Neural cell (in vitro differentiated cells): ENCODE measurements around the gene ZBTB12. TPM values are rescaled to one million over a fixed set of nuclear protein-coding genes. Genes with fewer than 3 reads are reported as not detected.

Source experiments
- H2AFZ ChIP-seq: fragments of 200-600, 300-800 bp; sonication (generic), shearing (Covaris generic); 2 replicates; pipeline ENCODE4 v1.6.0; 2014; ENCODE audit warnings: low read depth, mild to moderate bottlenecking, antibody characterized with exemption, low read length, moderate library complexity
- H3F3A ChIP-seq: fragments of 200-600 bp; shearing (Covaris generic); 2 replicates; pipeline ENCODE4 v1.6.1; 2016; ENCODE audit warnings: mild to moderate bottlenecking, moderate library complexity, mixed read lengths, antibody characterized with exemption, low read length; ENCODE audit not compliant: insufficient read depth, poor library complexity, severe bottlenecking
- H3K27ac ChIP-seq: fragments of 200-600, 300-800 bp; sonication (generic), shearing (Covaris generic); 2 replicates; pipeline ENCODE4 v1.5.1; 2014; ENCODE audit warnings: mild to moderate bottlenecking, low read length, moderate library complexity
- H3K27me3 ChIP-seq: fragments of 300-800, 200-600 bp; sonication (generic), shearing (Covaris generic); 2 replicates; pipeline ENCODE4 v1.6.0; 2014; ENCODE audit warnings: mild to moderate bottlenecking, low read depth, low read length, moderate library complexity; ENCODE audit not compliant: insufficient read depth
- H3K36me3 ChIP-seq: fragments of 300-800, 200-600 bp; sonication (generic), shearing (Covaris generic); 2 replicates; pipeline ENCODE4 v1.5.1; 2014; ENCODE audit warnings: mild to moderate bottlenecking, antibody characterized with exemption, low read length, moderate library complexity; ENCODE audit not compliant: insufficient read depth
- H3K4me2 ChIP-seq: fragments of 300-800, 200-600 bp; sonication (generic), shearing (Covaris generic); 2 replicates; pipeline ENCODE4 v1.6.0; 2014; ENCODE audit warnings: mild to moderate bottlenecking, low read length
- H3K4me3 ChIP-seq: fragments of 300-800, 200-600 bp; sonication (generic), shearing (Covaris generic); 2 replicates; pipeline ENCODE4 v1.5.1; 2014; ENCODE audit warnings: mild to moderate bottlenecking, low read length, moderate library complexity
- H3K79me2 ChIP-seq: fragments of 200-600 bp; shearing (Covaris generic); replicated peaks from 2 replicates; pipeline ENCODE4 v1.6.0; 2014; ENCODE audit warnings: mild to moderate bottlenecking, low read length, moderate library complexity; ENCODE audit not compliant: insufficient read depth
- H3K9ac ChIP-seq: fragments of 300-800, 200-600 bp; sonication (generic), shearing (Covaris generic); 2 replicates; pipeline ENCODE4 v1.6.1; 2016; ENCODE audit warnings: mild to moderate bottlenecking, low read length, mixed read lengths
- H3K9me2 ChIP-seq: fragments of 200-600 bp; shearing (Covaris generic); 2 replicates; pipeline ENCODE4 v1.6.1; 2016; ENCODE audit warnings: mild to moderate bottlenecking, low read length, mixed read lengths; ENCODE audit not compliant: insufficient read depth
- H3K9me3 ChIP-seq: fragments of 200-600, 300-800 bp; sonication (generic), shearing (Covaris generic); 2 replicates; pipeline ENCODE4 v1.6.1; 2016; ENCODE audit warnings: mild to moderate bottlenecking, mixed run types, low read length, moderate library complexity, mixed read lengths
- H4K20me1 ChIP-seq: fragments of 200-600 bp; shearing (Covaris generic); 2 replicates; pipeline ENCODE4 v1.6.1; 2016; ENCODE audit warnings: mild to moderate bottlenecking, mixed run types; ENCODE audit not compliant: insufficient read depth
- EP300 ChIP-seq: fragments of 450-650 bp; conservative IDR thresholded peaks from 2 replicates; pipeline ENCODE4 v1.6.1; 2014; ENCODE audit warnings: antibody characterized with exemption, mild to moderate bottlenecking, moderate library complexity; ENCODE audit not compliant: poor library complexity, severe bottlenecking
- EZH2 ChIP-seq: fragments of 200-600, 300-800 bp; shearing (Covaris generic), sonication (generic); IDR thresholded peaks from 2 replicates; pipeline ENCODE4 v1.6.1; 2014; ENCODE audit warnings: antibody characterized with exemption, low read length, borderline replicate concordance, mild to moderate bottlenecking; ENCODE audit not compliant: insufficient read depth, poor library complexity, severe bottlenecking
- MXI1 ChIP-seq: fragments of 450-650 bp; conservative IDR thresholded peaks from 2 replicates; pipeline ENCODE4 v1.6.1; 2014; ENCODE audit warnings: antibody characterized with exemption, mild to moderate bottlenecking; ENCODE audit not compliant: poor library complexity, severe bottlenecking
- POLR2AphosphoS5 ChIP-seq: IDR thresholded peaks from 2 replicates; pipeline ENCODE4 v1.6.1; 2012
- RAD21 ChIP-seq: fragments of 450-650 bp; conservative IDR thresholded peaks from 2 replicates; pipeline ENCODE4 v1.6.1; 2014; ENCODE audit warnings: antibody characterized with exemption, mild to moderate bottlenecking, moderate library complexity
- SMC3 ChIP-seq: fragments of 450-650 bp; conservative IDR thresholded peaks from 2 replicates; pipeline ENCODE4 v1.6.1; 2014; ENCODE audit warnings: antibody characterized with exemption, mild to moderate bottlenecking, moderate library complexity; ENCODE audit not compliant: poor library complexity
- TAF1 ChIP-seq: IDR thresholded peaks from 2 replicates; pipeline ENCODE4 v1.6.1; 2012; ENCODE audit warnings: low read depth
- polyA plus RNA-seq: library from polyadenylated mRNA; depleted of rRNA; stranded (reverse); fragments of >200 nt; gene quantifications from 2 replicates; pipeline ENCODE4 v1.2.3, GENCODE V29; 2014
- TF ChIP-seq, protein P1 (sequence below): fragments of 450-650 bp; IDR thresholded peaks from 2 replicates; pipeline ENCODE4 v1.5.1; 2014; ENCODE audit warnings: antibody characterized with exemption, mild to moderate bottlenecking, moderate library complexity; ENCODE audit not compliant: poor library complexity, severe bottlenecking
- TF ChIP-seq, protein P2 (sequence below): IDR thresholded peaks from 2 replicates; pipeline ENCODE4 v1.6.1; 2012; ENCODE audit warnings: borderline replicate concordance

ZBTB12 gene
- polyA plus RNA-seq, 1 donor from 2014 or later: 21.4 TPM

DNA sequence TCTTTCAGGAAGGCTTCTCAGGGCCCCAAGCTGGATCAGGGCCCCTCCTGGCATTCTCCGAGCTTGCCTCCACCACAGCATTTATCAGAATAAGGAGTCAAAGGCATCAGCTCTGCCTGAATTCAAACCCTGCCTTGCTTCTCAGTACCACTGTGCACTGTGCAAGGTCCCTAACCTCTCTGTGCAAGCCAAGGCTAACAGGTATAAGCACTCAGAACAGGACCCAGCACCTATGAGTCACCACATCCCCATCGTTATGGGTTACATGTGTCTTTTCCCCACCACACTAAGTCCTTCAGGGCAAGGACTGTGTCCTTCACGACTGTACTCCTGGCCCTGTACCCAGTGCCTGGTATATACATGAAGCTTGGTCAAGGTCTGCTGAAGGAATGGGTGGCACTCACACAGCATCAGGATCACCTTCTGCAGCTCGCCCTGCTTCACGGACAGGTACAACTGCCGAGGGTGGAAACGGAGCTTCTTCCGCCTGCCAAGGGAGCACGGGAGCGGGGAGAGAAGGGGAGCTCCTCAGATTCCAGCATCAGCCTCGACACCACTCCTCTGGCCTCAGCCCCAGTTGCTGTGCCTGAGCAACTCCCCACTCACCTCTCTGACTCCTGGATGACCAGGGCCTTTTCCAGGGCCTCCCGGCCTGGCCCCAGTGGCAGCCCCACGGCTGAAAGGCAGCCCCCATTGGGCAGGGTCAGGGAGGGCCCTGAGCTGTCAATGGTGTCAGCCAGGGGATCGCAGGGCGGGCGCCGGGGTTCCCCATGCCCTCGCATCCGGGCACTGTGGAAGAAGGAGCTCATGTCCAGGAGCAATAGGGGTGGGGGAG lies 14.5 kb downstream of the ZBTB12 start:
- H3K4me3 ChIP-seq: no peak overlapping the region
- no peaks in the 10 kb centered on the region for H3F3A ChIP-seq
- H3K27me3 ChIP-seq: no peaks in the 10 kb centered on the region
- no peaks in the 10 kb centered on the region for H3K9me3 ChIP-seq
- no peaks in the 10 kb centered on the region for H3K79me2 ChIP-seq
- H3K4me2 ChIP-seq: no peak overlapping the region
- H3K9me2 ChIP-seq: no peaks in the 10 kb centered on the region
- H4K20me1 ChIP-seq: no peaks in the 10 kb centered on the region
- H3K27ac ChIP-seq: no peak overlapping the region
- no peak overlapping the region for H2AFZ ChIP-seq
- no peak for TF ChIP-seq SMC3
- no peak for TF ChIP-seq POLR2AphosphoS5
- TF ChIP-seq, protein P1, sequence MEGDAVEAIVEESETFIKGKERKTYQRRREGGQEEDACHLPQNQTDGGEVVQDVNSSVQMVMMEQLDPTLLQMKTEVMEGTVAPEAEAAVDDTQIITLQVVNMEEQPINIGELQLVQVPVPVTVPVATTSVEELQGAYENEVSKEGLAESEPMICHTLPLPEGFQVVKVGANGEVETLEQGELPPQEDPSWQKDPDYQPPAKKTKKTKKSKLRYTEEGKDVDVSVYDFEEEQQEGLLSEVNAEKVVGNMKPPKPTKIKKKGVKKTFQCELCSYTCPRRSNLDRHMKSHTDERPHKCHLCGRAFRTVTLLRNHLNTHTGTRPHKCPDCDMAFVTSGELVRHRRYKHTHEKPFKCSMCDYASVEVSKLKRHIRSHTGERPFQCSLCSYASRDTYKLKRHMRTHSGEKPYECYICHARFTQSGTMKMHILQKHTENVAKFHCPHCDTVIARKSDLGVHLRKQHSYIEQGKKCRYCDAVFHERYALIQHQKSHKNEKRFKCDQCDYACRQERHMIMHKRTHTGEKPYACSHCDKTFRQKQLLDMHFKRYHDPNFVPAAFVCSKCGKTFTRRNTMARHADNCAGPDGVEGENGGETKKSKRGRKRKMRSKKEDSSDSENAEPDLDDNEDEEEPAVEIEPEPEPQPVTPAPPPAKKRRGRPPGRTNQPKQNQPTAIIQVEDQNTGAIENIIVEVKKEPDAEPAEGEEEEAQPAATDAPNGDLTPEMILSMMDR: no peak
- no peak for TF ChIP-seq TAF1
- no peak for TF ChIP-seq EZH2
- no peak for TF ChIP-seq EP300
- TF ChIP-seq MXI1: no peak
- no peak for TF ChIP-seq RAD21
- TF ChIP-seq, protein P2, sequence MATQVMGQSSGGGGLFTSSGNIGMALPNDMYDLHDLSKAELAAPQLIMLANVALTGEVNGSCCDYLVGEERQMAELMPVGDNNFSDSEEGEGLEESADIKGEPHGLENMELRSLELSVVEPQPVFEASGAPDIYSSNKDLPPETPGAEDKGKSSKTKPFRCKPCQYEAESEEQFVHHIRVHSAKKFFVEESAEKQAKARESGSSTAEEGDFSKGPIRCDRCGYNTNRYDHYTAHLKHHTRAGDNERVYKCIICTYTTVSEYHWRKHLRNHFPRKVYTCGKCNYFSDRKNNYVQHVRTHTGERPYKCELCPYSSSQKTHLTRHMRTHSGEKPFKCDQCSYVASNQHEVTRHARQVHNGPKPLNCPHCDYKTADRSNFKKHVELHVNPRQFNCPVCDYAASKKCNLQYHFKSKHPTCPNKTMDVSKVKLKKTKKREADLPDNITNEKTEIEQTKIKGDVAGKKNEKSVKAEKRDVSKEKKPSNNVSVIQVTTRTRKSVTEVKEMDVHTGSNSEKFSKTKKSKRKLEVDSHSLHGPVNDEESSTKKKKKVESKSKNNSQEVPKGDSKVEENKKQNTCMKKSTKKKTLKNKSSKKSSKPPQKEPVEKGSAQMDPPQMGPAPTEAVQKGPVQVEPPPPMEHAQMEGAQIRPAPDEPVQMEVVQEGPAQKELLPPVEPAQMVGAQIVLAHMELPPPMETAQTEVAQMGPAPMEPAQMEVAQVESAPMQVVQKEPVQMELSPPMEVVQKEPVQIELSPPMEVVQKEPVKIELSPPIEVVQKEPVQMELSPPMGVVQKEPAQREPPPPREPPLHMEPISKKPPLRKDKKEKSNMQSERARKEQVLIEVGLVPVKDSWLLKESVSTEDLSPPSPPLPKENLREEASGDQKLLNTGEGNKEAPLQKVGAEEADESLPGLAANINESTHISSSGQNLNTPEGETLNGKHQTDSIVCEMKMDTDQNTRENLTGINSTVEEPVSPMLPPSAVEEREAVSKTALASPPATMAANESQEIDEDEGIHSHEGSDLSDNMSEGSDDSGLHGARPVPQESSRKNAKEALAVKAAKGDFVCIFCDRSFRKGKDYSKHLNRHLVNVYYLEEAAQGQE: no peak
- no peak overlapping the region for H3K9ac ChIP-seq
- H3K36me3 ChIP-seq: no peaks in the 10 kb centered on the region

GRCh38 chr6:31886541-31886991 lies 15.3 kb downstream of the ZBTB12 start:
- no peaks in the 10 kb centered on the region for H3K9me3 ChIP-seq
- H2AFZ ChIP-seq: no peak overlapping the region
- no peak overlapping the region for H3K9ac ChIP-seq
- H3K4me3 ChIP-seq: no peak overlapping the region
- no peaks in the 10 kb centered on the region for H4K20me1 ChIP-seq
- no peak overlapping the region for H3K4me2 ChIP-seq
- H3F3A ChIP-seq: no peaks in the 10 kb centered on the region
- H3K27ac ChIP-seq: no peak overlapping the region
- no peak for TF ChIP-seq RAD21
- TF ChIP-seq, protein P1: no peak
- TF ChIP-seq EP300: no peak
- TF ChIP-seq EZH2: no peak
- TF ChIP-seq SMC3: no peak
- TF ChIP-seq MXI1: no peak
- no peak for TF ChIP-seq POLR2AphosphoS5
- no peak for TF ChIP-seq TAF1
- TF ChIP-seq, protein P2: no peak
- no peaks in the 10 kb centered on the region for H3K9me2 ChIP-seq
- H3K27me3 ChIP-seq: no peaks in the 10 kb centered on the region
- H3K79me2 ChIP-seq: no peaks in the 10 kb centered on the region
- H3K36me3 ChIP-seq: no peaks in the 10 kb centered on the region
